HG02852 (cell line): ENCODE results near the gene HIP1R.

Experiments
- ATAC-seq: cut with Tn5 transposase; IDR thresholded peaks from one replicate; pipeline ENCODE4 v1.9.1; 2021; ENCODE audit warnings: mild to moderate bottlenecking, moderate library complexity; ENCODE audit not compliant: unreplicated experiment

Gene HIP1R

GRCh38 chr12:122860854-122861586 lies 25.8 kb downstream of the HIP1R start:
- ATAC-seq = no peak

GRCh38 chr12:122861587-122861970 lies 26.3 kb downstream of the HIP1R start:
- ATAC-seq = no peak

- ATAC-seq = no peak
Measured at GRCh38 chr12:122862110-122862634, 26.9 kb downstream of the HIP1R start.

GRCh38 chr12:122862872-122863701 lies 27.8 kb downstream of the HIP1R start:
- no peak for ATAC-seq

GRCh38 chr12:122864894-122865253 lies 29.6 kb downstream of the HIP1R start:
- ATAC-seq = no peak

GRCh38 chr12:122865268-122866231 lies 30.3 kb downstream of the HIP1R start:
- ATAC-seq = no peak

GRCh38 chr12:122866379-122866778 lies 31.1 kb downstream of the HIP1R start:
- ATAC-seq = no peak

- ATAC-seq = no peak
Measured at GRCh38 chr12:122866950-122867607, 31.8 kb downstream of the HIP1R start.

- ATAC-seq = no peak
Measured at GRCh38 chr12:122867691-122868461, 32.6 kb downstream of the HIP1R start.

- ATAC-seq = no peak
Measured at GRCh38 chr12:122868471-122869177, 33.4 kb downstream of the HIP1R start.

- no peak for ATAC-seq
Measured at GRCh38 chr12:122869207-122869973, 34.1 kb downstream of the HIP1R start.

GRCh38 chr12:122870163-122870842 lies 35.0 kb downstream of the HIP1R start:
- no peak for ATAC-seq

GRCh38 chr12:122870867-122871664 lies 35.8 kb downstream of the HIP1R start:
- no peak for ATAC-seq

GRCh38 chr12:122871851-122872780 lies 36.9 kb downstream of the HIP1R start:
- ATAC-seq = no peak

- ATAC-seq = no peak
Measured at GRCh38 chr12:122872815-122873361, 37.6 kb downstream of the HIP1R start.
